Activated naive CD4-positive, alpha-beta T cell treated with Interleukin-2 at 50 U/mL for 16 hours (primary cell): ENCODE data around the gene IL20RA.
"Not testable (repeated sequence)": the region's sequence is repeated elsewhere in the genome, so short reads cannot be mapped to it uniquely, and the experiment has no call there.

Source experiments
- DNase-seq: peaks from one replicate; pipeline ENCODE4 v3.0.0-alpha.2; 2020

IL20RA gene

DNA sequence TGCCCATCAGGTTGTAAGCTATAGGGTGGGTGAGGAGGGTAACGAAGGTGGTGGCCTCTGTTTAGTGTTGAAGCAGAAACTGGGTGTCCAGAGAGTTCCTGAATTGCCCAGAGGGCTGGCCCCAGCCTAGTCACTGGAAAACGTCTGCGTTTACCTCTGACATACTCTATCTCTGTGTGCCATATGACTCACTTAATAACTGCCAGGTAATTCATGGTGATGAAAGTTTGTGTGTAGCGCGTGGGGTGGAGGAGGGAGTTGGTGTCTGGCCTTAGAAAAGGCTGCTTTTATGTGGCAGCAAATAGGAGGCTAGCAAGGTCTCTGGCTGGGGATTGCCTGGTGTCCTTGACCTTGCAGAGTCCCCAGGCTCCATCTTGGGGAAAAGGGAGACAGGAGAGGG is 75.3 kb downstream of the IL20RA start:
- DNase-seq, result no peak

- no peak for DNase-seq
Measured at GRCh38 chr6:136968837-136969236, 75.9 kb downstream of the IL20RA start.

DNA sequence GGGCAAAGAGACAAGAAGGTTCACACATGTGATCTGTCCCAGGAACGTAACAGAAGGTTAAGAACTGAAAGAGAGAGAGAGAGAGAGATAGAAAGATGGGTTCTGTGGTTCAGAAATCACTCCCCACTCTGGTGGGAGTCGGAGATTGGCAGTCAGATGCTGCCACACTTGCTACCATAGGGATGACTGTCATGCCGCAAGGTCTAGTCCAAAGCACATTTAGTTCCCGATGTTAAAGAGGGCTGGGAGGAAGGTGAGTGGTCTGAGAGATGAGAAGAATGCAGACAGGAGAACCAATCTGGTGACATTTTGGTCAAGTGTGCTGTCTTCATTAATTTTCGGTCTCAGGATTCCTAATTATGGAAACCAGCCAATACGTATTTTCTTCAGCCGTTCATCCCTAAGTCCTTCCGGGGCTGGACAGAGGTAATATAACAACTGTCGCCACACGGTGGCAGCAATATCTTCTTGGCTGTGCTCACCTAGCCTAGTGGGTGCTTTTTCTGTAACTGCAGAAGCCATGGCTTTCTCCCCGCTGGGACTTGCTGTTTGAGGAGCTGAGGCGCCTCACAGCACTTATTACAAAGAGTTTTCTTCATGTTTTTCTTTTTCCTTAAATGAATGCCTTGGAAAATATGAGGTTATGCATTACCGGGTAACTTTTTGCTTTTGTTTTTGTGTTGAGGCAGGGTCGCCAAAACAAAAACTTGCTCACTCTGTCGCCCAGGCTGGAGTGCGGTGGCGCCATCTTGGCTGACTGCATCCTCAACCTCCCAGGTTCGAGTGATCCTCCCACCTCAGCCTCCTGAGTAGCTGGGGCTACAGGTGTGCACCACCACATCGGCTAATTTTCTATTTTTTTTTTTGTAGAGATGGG is 76.7 kb downstream of the IL20RA start:
- DNase-seq, result peak; percentile 66

DNA sequence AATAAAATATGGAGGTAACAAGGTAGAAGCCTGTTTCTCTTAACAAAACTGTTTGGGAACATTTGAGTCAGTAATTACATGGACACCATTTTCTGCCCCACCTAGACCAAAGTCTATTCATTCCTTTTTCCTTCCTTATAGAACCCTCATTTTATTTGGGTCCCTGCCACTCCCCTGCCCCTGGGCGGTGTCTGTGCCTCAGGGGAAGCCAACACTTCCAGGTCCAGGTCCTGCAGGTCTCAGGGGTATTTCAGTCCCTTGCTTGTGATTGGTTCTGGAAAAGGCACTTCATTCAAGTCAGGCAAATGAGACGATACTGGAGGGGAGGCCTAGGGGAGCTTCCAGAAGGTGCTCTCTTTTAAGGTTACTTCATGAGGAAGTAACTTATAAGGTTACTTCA is 80.4 kb downstream of the IL20RA start:
- no peak for DNase-seq

- DNase-seq, result no peak
Measured at GRCh38 chr6:136963259-136963658, 81.5 kb downstream of the IL20RA start.

GRCh38 chr6:136962661-136963060 is 82.1 kb downstream of the IL20RA start:
- DNase-seq, result no peak

DNA sequence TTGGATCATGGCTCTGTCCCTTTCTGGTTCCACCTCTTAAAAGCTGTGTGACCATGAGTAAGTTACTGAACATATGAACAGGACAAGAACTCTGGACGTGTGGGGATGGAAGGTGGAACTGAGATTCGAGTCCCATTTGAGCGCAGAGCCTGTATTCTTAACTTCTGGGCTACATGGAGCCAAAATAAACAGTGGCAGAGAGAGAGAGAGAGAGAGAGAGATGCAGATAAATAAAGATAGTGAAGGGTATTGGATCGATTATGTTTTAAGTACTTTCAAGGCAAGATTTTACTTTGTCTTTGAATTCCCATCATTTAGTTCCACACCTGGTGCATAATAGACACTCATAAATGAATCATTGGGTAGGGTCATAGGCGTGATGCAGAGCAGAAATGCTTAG is 82.9 kb downstream of the IL20RA start:
- DNase-seq, result no peak

DNA sequence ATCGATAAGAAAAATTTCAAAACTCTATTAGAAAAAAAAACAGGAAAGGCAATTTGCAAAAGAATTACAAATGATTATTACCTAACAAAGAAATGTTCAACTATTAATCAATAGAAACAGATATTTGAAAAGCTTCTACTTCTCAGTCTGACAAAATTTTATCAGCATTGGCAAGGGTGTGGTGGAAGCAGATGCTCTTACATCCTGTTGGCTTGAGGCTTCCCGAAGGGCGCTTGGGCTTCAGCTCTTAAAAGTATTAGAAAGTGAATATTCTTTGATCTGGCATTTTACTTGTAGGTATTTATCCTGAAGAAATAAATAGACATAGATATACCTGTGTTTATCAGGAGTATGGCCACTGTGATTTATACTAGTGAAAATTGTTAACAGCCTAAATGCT is 84.0 kb downstream of the IL20RA start:
- no peak for DNase-seq

GRCh38 chr6:136959935-136960334 is 84.8 kb downstream of the IL20RA start:
- DNase-seq, result not testable (repeated sequence)

- no peak for DNase-seq
Measured at GRCh38 chr6:136959471-136959891, 85.3 kb downstream of the IL20RA start.

GRCh38 chr6:136958168-136958567 is 86.6 kb downstream of the IL20RA start:
- no peak for DNase-seq

DNA sequence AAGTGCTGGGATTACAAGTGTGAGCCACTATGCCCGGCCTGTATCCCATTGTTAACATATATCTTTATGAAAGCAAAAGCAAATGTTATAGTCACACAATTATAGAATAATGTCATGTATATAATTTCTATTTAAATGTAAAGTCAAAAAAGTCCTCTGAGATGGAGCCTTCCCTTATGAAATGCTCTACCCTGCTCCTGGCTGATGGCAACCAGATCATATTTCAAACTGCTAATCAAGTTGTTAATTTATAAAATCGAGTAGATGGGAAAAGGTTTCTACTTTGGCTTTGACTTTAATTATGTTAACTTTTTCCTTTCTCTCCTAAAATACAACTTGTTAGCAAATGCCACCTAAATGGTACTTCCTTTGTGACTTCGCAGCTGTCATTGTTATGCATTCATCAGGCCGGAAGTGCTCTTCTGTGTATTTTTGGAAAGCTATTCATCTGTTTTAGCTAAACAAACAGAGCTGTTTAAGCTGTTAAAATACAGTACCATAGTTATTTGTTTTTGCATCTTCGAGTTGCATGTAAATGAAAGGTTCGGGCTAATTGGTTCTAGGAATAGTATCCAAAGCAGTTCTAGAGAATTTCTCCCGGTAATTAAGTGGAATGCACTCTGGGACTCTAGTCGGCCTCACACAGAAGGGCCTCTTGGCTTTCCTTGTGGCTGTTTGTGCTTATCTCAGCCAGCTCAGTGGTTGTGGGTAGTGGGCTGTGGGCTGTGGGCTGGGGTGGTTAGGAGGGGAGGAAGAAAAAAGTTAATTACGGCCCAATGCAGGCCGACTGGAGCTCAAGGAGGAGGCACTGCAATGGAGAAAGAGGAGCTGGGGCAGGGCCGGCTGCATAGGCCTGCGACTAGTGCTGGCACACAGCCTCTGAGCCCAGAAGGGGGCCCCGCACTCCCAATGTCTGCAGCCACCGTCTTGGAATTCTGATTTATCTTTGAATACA is 87.9 kb downstream of the IL20RA start:
- DNase-seq, result no peak

DNA sequence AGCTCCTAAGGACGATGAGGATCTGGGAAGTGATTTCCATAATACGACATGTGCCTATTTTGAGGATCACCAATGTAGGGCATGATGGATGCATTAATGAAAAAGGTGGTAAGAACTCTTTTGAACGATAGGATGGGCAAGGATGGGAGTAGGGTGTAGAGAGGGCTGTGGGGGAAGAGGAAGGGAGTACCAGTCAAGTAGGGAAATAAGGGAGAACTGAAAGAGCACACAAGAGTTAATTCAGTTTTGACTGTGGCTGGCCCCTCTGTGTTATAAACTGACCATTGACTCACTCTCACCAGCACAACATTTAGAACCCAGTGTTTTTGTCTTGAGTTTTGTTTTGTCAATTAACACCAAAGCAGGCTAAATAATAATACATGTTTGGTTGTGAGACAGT is 89.6 kb downstream of the IL20RA start:
- no peak for DNase-seq

DNA sequence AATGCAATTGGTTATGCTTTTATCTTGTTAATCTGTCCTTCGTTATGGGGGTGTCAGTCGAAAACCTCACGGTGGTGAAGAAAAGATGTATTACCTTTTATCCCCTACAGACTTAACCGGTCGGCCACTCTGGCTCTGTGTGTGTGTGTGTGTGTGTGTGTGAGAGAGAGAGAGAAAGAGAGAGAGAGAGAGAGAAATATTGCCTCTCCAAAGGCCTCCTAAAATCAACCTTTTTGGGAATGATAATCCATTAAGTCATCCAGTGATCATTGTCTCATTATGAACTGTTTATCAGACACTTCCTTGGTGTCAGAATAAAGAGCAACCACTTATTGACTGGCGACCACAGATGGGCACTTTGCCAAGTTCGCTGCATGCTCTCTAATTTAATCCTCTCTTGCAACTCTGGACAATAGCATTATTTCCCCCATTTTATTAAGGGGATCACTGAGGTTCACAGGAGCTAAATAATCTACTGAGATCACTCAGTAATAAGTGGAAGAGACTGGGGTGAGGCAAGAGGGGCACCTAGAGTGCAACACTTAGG is 92.0 kb downstream of the IL20RA start:
- DNase-seq, result no peak

DNA sequence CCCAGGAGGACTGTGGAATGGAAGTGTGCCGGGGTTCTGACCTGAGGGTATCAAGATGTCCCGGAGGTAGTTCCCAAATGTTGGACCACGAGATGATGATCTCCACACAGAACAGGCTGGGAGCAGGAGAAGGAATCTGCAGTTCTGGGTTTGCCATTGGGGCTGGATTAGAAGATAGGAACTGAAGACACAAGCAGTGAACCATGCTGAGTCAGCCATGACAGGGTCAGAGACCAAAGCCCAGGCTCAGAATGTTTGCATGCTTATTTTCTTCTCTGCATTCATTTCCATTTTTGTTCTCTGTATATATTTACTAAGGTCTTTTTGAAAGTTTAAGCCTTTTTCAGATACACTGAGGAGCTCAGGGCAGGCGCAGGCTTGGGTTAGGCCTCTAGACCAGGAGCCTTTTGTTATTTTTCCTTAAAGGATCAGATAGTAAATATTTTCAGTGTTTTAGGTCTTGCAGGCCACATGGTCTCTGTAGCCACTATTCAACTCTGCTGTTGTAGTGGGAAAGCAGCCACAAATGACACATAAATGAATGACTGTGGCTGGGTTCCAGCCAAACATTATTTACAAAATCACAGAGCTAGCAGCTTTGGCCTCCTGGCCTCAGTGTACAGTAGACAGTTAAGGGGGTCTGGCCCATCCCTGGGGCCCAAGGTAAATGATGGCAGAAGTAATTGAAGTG is 94.2 kb downstream of the IL20RA start:
- no peak for DNase-seq
